ENCODE results near the gene PCOLCE2.

The PCOLCE2 gene

DNA sequence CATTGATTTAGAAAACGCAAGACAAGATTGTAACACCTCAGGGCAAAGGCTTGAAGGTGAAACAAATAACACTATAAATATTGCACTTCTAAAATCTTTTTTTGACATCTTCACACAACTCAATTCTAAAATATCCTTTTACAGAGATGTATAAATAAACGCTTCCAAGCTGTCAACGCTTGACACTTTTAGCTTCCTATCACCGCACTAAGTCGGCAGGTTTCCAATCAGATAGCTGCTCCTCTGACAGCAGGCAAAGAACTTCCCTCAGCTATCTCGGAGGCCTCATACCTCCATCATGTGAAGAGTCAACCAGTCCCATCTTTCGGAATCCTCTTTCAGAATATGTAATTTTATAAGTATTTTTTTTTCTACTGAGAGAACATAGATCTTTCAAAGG is 71.0 kb downstream of the PCOLCE2 start:
- H3K4me2 ChIP-seq (ENCODE audit: low read length): no peak overlapping the region
- no peaks in the 10 kb centered on the region for H3K9me2 ChIP-seq (replicated peaks; ENCODE audit: control insufficient read depth, low read length)
- no peaks in the 10 kb centered on the region for H3K79me2 ChIP-seq (ENCODE audit: control insufficient read depth, low read length)
- H3K27me3 ChIP-seq (ENCODE audit: control insufficient read depth, low read length): peaks cover 16% of the 10 kb centered on the region
- no peak overlapping the region for H3K4me3 ChIP-seq (ENCODE audit: low read length)
- no peaks in the 10 kb centered on the region for H4K20me1 ChIP-seq (ENCODE audit: control insufficient read depth, insufficient read depth, low read depth, low read length)
- H3F3A ChIP-seq (ENCODE audit: control insufficient read depth, insufficient read depth): no peaks in the 10 kb centered on the region
- no peaks in the 10 kb centered on the region for H3K36me3 ChIP-seq (ENCODE audit: control insufficient read depth, low read length)
- H3K27ac ChIP-seq (ENCODE audit: low read depth, low read length): no peak overlapping the region
- H3K4me1 ChIP-seq (ENCODE audit: control insufficient read depth, low read length): no peaks in the 10 kb centered on the region
- TF ChIP-seq CTCF (IDR thresholded peaks at IDR 0.05; ENCODE audit: low read depth, low read length, poor library complexity, severe bottlenecking) (no peak), EZH2phosphoT487 (IDR thresholded peaks at IDR 0.05; ENCODE audit: borderline replicate concordance, low read length) (no peak)
- H3K9me3 ChIP-seq (ENCODE audit: control insufficient read depth, insufficient read depth, low read length): no peaks in the 10 kb centered on the region

GRCh38 chr3:142817356-142817755 is 71.5 kb downstream of the PCOLCE2 start:
- H3K9me2 ChIP-seq (replicated peaks; ENCODE audit: control insufficient read depth, low read length): no peaks in the 10 kb centered on the region
- H3K4me2 ChIP-seq (ENCODE audit: low read length): no peak overlapping the region
- no peak overlapping the region for H3K27ac ChIP-seq (ENCODE audit: low read depth, low read length)
- H4K20me1 ChIP-seq (ENCODE audit: control insufficient read depth, insufficient read depth, low read depth, low read length): no peaks in the 10 kb centered on the region
- H3K36me3 ChIP-seq (ENCODE audit: control insufficient read depth, low read length): no peaks in the 10 kb centered on the region
- H3F3A ChIP-seq (ENCODE audit: control insufficient read depth, insufficient read depth): no peaks in the 10 kb centered on the region
- H3K27me3 ChIP-seq (ENCODE audit: control insufficient read depth, low read length): peaks cover 14% of the 10 kb centered on the region
- H3K4me3 ChIP-seq (ENCODE audit: low read length): no peak overlapping the region
- H3K79me2 ChIP-seq (ENCODE audit: control insufficient read depth, low read length): no peaks in the 10 kb centered on the region
- no peak for TF ChIP-seq EZH2phosphoT487 (IDR thresholded peaks at IDR 0.05; ENCODE audit: borderline replicate concordance, low read length)
- no peak for TF ChIP-seq CTCF (IDR thresholded peaks at IDR 0.05; ENCODE audit: low read depth, low read length, poor library complexity, severe bottlenecking)
- H3K4me1 ChIP-seq (ENCODE audit: control insufficient read depth, low read length): no peaks in the 10 kb centered on the region
- no peaks in the 10 kb centered on the region for H3K9me3 ChIP-seq (ENCODE audit: control insufficient read depth, insufficient read depth, low read length)

DNA sequence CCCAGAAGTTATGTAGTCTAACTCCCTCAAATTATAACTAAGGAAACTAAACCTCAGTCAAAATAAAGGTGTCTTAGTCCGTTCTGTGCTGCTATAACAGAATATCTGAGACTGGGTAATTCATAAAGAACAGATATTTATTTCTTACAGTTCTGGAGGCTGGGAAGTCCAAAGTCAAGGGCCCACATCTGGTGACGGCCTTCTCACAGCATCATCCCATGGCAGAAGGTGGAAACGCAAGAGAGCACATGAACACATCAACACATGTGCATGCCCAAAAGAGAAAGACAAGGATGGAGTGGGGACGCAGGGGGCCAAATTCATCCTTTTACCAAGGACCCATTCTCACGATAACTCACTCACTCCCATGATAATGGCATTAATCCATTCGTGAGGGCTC is 73.1 kb downstream of the PCOLCE2 start:
- no peaks in the 10 kb centered on the region for H3K79me2 ChIP-seq (ENCODE audit: control insufficient read depth, low read length)
- H3K9me3 ChIP-seq (ENCODE audit: control insufficient read depth, insufficient read depth, low read length): no peaks in the 10 kb centered on the region
- no peak overlapping the region for H3K4me3 ChIP-seq (ENCODE audit: low read length)
- no peaks in the 10 kb centered on the region for H4K20me1 ChIP-seq (ENCODE audit: control insufficient read depth, insufficient read depth, low read depth, low read length)
- H3K27ac ChIP-seq (ENCODE audit: low read depth, low read length): no peak overlapping the region
- no peaks in the 10 kb centered on the region for H3K9me2 ChIP-seq (replicated peaks; ENCODE audit: control insufficient read depth, low read length)
- peaks cover 14% of the 10 kb centered on the region for H3K27me3 ChIP-seq (ENCODE audit: control insufficient read depth, low read length)
- TF ChIP-seq CTCF (IDR thresholded peaks at IDR 0.05; ENCODE audit: low read depth, low read length, poor library complexity, severe bottlenecking) (no peak), EZH2phosphoT487 (IDR thresholded peaks at IDR 0.05; ENCODE audit: borderline replicate concordance, low read length) (no peak)
- H3K4me2 ChIP-seq (ENCODE audit: low read length): no peak overlapping the region
- H3K4me1 ChIP-seq (ENCODE audit: control insufficient read depth, low read length): no peaks in the 10 kb centered on the region
- no peaks in the 10 kb centered on the region for H3K36me3 ChIP-seq (ENCODE audit: control insufficient read depth, low read length)
- no peaks in the 10 kb centered on the region for H3F3A ChIP-seq (ENCODE audit: control insufficient read depth, insufficient read depth)

GRCh38 chr3:142809259-142809658 is 79.6 kb downstream of the PCOLCE2 start:
- Histone ChIP-seq H3K4me1 (ENCODE audit: control insufficient read depth, low read length) (no peaks in the 10 kb centered on the region), H3K9me2 (replicated peaks; ENCODE audit: control insufficient read depth, low read length) (no peaks in the 10 kb centered on the region), H4K20me1 (ENCODE audit: control insufficient read depth, insufficient read depth, low read depth, low read length) (no peaks in the 10 kb centered on the region), H3K4me3 (ENCODE audit: low read length) (no peak overlapping the region), H3K4me2 (ENCODE audit: low read length) (no peak overlapping the region), H3K79me2 (ENCODE audit: control insufficient read depth, low read length) (no peaks in the 10 kb centered on the region), H3K27ac (ENCODE audit: low read depth, low read length) (no peak overlapping the region), H3F3A (ENCODE audit: control insufficient read depth, insufficient read depth) (no peaks in the 10 kb centered on the region), H3K36me3 (ENCODE audit: control insufficient read depth, low read length) (no peaks in the 10 kb centered on the region), H3K27me3 (ENCODE audit: control insufficient read depth, low read length) (no peaks in the 10 kb centered on the region), H3K9me3 (ENCODE audit: control insufficient read depth, insufficient read depth, low read length) (no peaks in the 10 kb centered on the region)
- TF ChIP-seq EZH2phosphoT487 (IDR thresholded peaks at IDR 0.05; ENCODE audit: borderline replicate concordance, low read length): no peak
- TF ChIP-seq CTCF (IDR thresholded peaks at IDR 0.05; ENCODE audit: low read depth, low read length, poor library complexity, severe bottlenecking): no peak
